Measurements from ENCODE around the gene OR2S2.

- no peak for TF ChIP-seq POLR2AphosphoS5 (IDR thresholded peaks at IDR 0.05; ENCODE audit: low read depth, low read length)
- no peak for TF ChIP-seq SIN3A (IDR thresholded peaks at IDR 0.05; ENCODE audit: borderline replicate concordance, insufficient read depth, low read length)
- TF ChIP-seq TAF1 (IDR thresholded peaks at IDR 0.05; ENCODE audit: borderline replicate concordance, insufficient read depth, low read length): no peak
- no peak for TF ChIP-seq FOXP2 (optimal IDR thresholded peaks at IDR 0.05; ENCODE audit: borderline replicate concordance, extremely low read depth, extremely low read length, insufficient read depth)
- TF ChIP-seq REST (IDR thresholded peaks at IDR 0.05; ENCODE audit: insufficient read depth in 1 of 2, low read depth in 2 of 2, low read length in 2 of 2): no peak
Measured at GRCh38 chr9:35984021-35984420, 26.1 kb upstream of the OR2S2 start.
